ENCODE data around the gene HIPK2. TPM values are rescaled to one million over a fixed set of nuclear protein-coding genes. Genes with fewer than 3 reads are reported as not detected.

Gene HIPK2
- polyA plus RNA-seq, 1 donor (not counting 4 experiments of a cell fraction or from before 2014, with no cell fraction given): 5.8 TPM

DNA sequence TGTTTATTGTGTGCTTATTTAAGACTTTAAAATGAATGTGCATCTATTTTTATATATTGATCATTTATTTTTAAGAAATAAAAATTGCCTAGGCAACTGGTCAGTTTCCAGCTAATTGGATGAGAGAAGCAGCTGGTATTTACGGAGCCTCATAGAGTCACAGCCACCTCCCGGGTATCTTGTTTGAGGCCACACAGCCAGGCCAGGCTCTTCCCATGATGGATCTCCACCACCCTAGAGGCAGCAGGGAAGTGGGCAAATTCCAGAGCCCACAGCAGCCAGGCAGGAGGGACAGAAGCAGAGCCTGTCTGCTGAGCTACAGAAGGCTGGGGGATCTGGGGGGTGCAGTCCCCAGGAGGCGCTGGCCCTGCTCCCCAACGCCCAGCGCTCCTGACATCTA, 192.8 kb downstream of the HIPK2 start:
- no peaks in the 10 kb centered on the region for H3K9me3 ChIP-seq (ENCODE audit: control insufficient read depth, low read depth, low read length)
- H3K9me1 ChIP-seq (ENCODE audit: control insufficient read depth, extremely low read depth, insufficient read depth, low read length): no peaks in the 10 kb centered on the region
- peaks cover 2% of the 10 kb centered on the region for H4K20me1 ChIP-seq (ENCODE audit: control insufficient read depth, extremely low read depth, insufficient read depth, low read length)
- no peaks in the 10 kb centered on the region for H3K27me3 ChIP-seq (ENCODE audit: control insufficient read depth, extremely low read depth, insufficient read depth, low read length)
- DNase-seq (ENCODE audit: low read depth, low spot score) (no peak), FAIRE-seq (no peak)
- H3K4me3 ChIP-seq (ENCODE audit: control insufficient read depth in 2 of 3, extremely low read depth in 1 of 3, insufficient read depth in 2 of 3, low read depth in 1 of 3, low read length in 3 of 3): no peak overlapping the region
- H3K4me1 ChIP-seq (ENCODE audit: control insufficient read depth, extremely low read depth, insufficient read depth, low read length): no peaks in the 10 kb centered on the region
- H3K79me2 ChIP-seq (ENCODE audit: control insufficient read depth, insufficient read depth, low read length): no peaks in the 10 kb centered on the region
- H2AFZ ChIP-seq (ENCODE audit: control insufficient read depth, low read length): no peak overlapping the region
- no peak overlapping the region for H3K27ac ChIP-seq (ENCODE audit: control insufficient read depth, insufficient read depth, low read length)
- dilution Hi-C loops (cut with MboI; ENCODE audit: extremely low pct_ligation_motif_present, low sequenced_read_pairs): no loop called here
- H3K4me2 ChIP-seq (ENCODE audit: control insufficient read depth, extremely low read depth, insufficient read depth, low read depth, low read length): no peak overlapping the region
- peaks cover 8 to 19% of the 10 kb centered on the region in 2 experiments for H3K36me3 ChIP-seq (ENCODE audit: control insufficient read depth in 2 of 2, extremely low read depth in 1 of 2, insufficient read depth in 2 of 2, low read length in 2 of 2)
- TF ChIP-seq CTCF (optimal IDR thresholded peaks at IDR 0.05 in 1 of 3, IDR thresholded peaks at IDR 0.05 in 1 of 3, conservative IDR thresholded peaks at IDR 0.05 in 1 of 3; ENCODE audit: extremely low read depth in 1 of 3, insufficient read depth in 2 of 3, low read length in 3 of 3): no peak
- TF ChIP-seq EZH2 (IDR thresholded peaks at IDR 0.05; ENCODE audit: low read length): no peak
- H3K9ac ChIP-seq (ENCODE audit: control insufficient read depth, extremely low read depth, insufficient read depth, low read length): no peak overlapping the region

- FAIRE-seq: no peak
- no peak overlapping the region for H3K4me3 ChIP-seq (ENCODE audit: control insufficient read depth in 2 of 3, extremely low read depth in 1 of 3, insufficient read depth in 2 of 3, low read depth in 1 of 3, low read length in 3 of 3)
- H3K9me3 ChIP-seq (ENCODE audit: control insufficient read depth, low read depth, low read length): no peaks in the 10 kb centered on the region
- H3K79me2 ChIP-seq (ENCODE audit: control insufficient read depth, insufficient read depth, low read length): no peaks in the 10 kb centered on the region
- no peak for DNase-seq (ENCODE audit: low read depth, low spot score)
- H3K9me1 ChIP-seq (ENCODE audit: control insufficient read depth, extremely low read depth, insufficient read depth, low read length): no peaks in the 10 kb centered on the region
- no peak overlapping the region for H2AFZ ChIP-seq (ENCODE audit: control insufficient read depth, low read length)
- peaks cover 8 to 19% of the 10 kb centered on the region in 2 experiments for H3K36me3 ChIP-seq (ENCODE audit: control insufficient read depth in 2 of 2, extremely low read depth in 1 of 2, insufficient read depth in 2 of 2, low read length in 2 of 2)
- H3K4me1 ChIP-seq (ENCODE audit: control insufficient read depth, extremely low read depth, insufficient read depth, low read length): no peaks in the 10 kb centered on the region
- H3K27ac ChIP-seq (ENCODE audit: control insufficient read depth, insufficient read depth, low read length): no peak overlapping the region
- no peak for TF ChIP-seq CTCF (optimal IDR thresholded peaks at IDR 0.05 in 1 of 3, IDR thresholded peaks at IDR 0.05 in 1 of 3, conservative IDR thresholded peaks at IDR 0.05 in 1 of 3; ENCODE audit: extremely low read depth in 1 of 3, insufficient read depth in 2 of 3, low read length in 3 of 3)
- no peak for TF ChIP-seq EZH2 (IDR thresholded peaks at IDR 0.05; ENCODE audit: low read length)
- peaks cover 2% of the 10 kb centered on the region for H4K20me1 ChIP-seq (ENCODE audit: control insufficient read depth, extremely low read depth, insufficient read depth, low read length)
- no peaks in the 10 kb centered on the region for H3K27me3 ChIP-seq (ENCODE audit: control insufficient read depth, extremely low read depth, insufficient read depth, low read length)
- no peak overlapping the region for H3K4me2 ChIP-seq (ENCODE audit: control insufficient read depth, extremely low read depth, insufficient read depth, low read depth, low read length)
- H3K9ac ChIP-seq (ENCODE audit: control insufficient read depth, extremely low read depth, insufficient read depth, low read length): no peak overlapping the region
- dilution Hi-C loops (cut with MboI; ENCODE audit: extremely low pct_ligation_motif_present, low sequenced_read_pairs): no loop called here
These were observed 193.8 kb downstream of the HIPK2 start for GRCh38 chr7:139583826-139584553.
